SK-N-SH treated with all-trans-retinoic acid at 6 μM for 48 hours (cell line): ENCODE measurements around the gene TWIST2.

Experiments
- ARNTL ChIP-seq: fragments of 450-650 bp; formaldehyde crosslinking; IDR thresholded peaks from 2 replicates; pipeline ENCODE4 v1.5.0; 2020; ENCODE audit warnings: low read depth, mild to moderate bottlenecking, moderate library complexity, borderline replicate concordance
- BACH2 ChIP-seq: fragments of 250-450 bp; sonication (Bioruptor Pico); IDR thresholded peaks from 2 replicates; pipeline ENCODE4 v1.9.0; 2021; ENCODE audit warnings: mild to moderate bottlenecking, borderline replicate concordance
- PPARA ChIP-seq: fragments of 250-450 bp; sonication (Bioruptor Pico); IDR thresholded peaks from 2 replicates; pipeline ENCODE4 v1.5.0; 2020; ENCODE audit warnings: mild to moderate bottlenecking, borderline replicate concordance
- RARB ChIP-seq: fragments of 250-450 bp; sonication (Bioruptor Pico); IDR thresholded peaks from 2 replicates; pipeline ENCODE4 v1.8.0; 2021; ENCODE audit warnings: mild to moderate bottlenecking, moderate library complexity
- ZFP3 ChIP-seq: fragments of 250-450 bp; sonication (Bioruptor Pico); IDR thresholded peaks from 2 replicates; pipeline ENCODE4 v1.5.0; 2020; ENCODE audit warnings: mild to moderate bottlenecking, moderate library complexity
- ZNF70 ChIP-seq: fragments of 450-650 bp; formaldehyde crosslinking; IDR thresholded peaks from 2 replicates; pipeline ENCODE4 v1.5.0; 2020; ENCODE audit warnings: mild to moderate bottlenecking, moderate library complexity
- TF ChIP-seq, protein P1 (sequence below): fragments of 250-450 bp; sonication (Bioruptor Pico); IDR thresholded peaks from 2 replicates; pipeline ENCODE4 v1.8.0; 2020; ENCODE audit warnings: mild to moderate bottlenecking, moderate library complexity, borderline replicate concordance

DNA sequence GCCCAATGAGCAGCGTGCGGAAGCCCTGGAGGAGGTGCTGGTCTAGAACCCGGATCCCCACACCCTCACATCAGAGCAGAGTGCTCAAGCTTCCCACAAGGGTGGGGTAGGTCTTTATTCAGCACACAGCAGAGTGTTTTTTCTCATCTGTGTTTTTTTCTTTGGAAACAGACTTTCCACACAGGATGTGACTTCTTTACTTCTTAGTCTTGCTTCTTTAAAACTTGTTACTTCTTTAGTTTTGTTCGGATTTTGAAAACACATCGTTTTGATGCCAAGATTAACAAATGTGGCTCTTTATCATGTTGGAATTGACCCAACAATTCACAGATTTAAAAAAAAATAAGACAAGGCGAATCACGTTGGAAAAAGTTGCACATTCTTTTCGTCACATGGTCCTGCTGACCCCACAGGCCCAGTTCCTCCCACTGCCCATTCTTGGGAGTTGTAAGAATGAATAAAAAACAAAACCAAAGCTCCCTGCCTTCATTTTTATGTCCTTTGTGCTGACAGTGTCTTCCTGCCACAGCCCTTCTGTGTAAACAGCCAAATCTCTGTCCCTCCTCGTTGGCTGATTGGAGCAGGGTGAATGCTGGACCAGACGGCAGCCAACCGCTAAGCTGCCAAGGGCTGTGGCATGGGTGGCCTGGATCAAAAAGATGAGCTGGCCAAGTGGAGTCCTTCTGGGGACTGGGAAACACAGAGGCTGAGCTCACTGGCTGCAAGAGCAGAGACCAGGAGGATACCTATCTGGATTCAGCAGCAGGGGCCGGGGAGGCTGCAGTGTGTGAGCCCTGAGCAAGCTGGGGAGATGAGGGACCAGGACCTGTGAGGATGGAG lies 81.6 kb downstream of the TWIST2 start:
- TF ChIP-seq ARNTL (CRISPR knock-in tag) (no peak), BACH2 (CRISPR knock-in tag) (no peak), RARB (CRISPR knock-in tag) (no peak), PPARA (CRISPR knock-in tag) (no peak), ZNF70 (CRISPR knock-in tag) (no peak), ZFP3 (CRISPR knock-in tag) (no peak)
- TF ChIP-seq, protein P1, sequence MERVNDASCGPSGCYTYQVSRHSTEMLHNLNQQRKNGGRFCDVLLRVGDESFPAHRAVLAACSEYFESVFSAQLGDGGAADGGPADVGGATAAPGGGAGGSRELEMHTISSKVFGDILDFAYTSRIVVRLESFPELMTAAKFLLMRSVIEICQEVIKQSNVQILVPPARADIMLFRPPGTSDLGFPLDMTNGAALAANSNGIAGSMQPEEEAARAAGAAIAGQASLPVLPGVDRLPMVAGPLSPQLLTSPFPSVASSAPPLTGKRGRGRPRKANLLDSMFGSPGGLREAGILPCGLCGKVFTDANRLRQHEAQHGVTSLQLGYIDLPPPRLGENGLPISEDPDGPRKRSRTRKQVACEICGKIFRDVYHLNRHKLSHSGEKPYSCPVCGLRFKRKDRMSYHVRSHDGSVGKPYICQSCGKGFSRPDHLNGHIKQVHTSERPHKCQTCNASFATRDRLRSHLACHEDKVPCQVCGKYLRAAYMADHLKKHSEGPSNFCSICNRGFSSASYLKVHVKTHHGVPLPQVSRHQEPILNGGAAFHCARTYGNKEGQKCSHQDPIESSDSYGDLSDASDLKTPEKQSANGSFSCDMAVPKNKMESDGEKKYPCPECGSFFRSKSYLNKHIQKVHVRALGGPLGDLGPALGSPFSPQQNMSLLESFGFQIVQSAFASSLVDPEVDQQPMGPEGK = no peak
